WERI-Rb-1 (cell line): ENCODE results near the gene SDK2.

Experiments used
- DNase-seq: peaks from one replicate; pipeline ENCODE4 v3.0.0-alpha.2; 2020
- H3K27ac ChIP-seq: fragments of 250-450 bp; sonication (Bioruptor Pico); 2 replicates; pipeline ENCODE4 v1.5.1; 2020; ENCODE audit warnings: mild to moderate bottlenecking, moderate library complexity
- H3K27me3 ChIP-seq: fragments of 250-450 bp; sonication (Bioruptor Pico); 2 replicates; pipeline ENCODE4 v1.5.1; 2021; ENCODE audit warnings: mild to moderate bottlenecking, low read depth, moderate library complexity; ENCODE audit not compliant: insufficient read depth, severe bottlenecking
- H3K36me3 ChIP-seq: fragments of 250-450 bp; sonication (Bioruptor Pico); 2 replicates; pipeline ENCODE4 v1.5.1; 2020; ENCODE audit warnings: mild to moderate bottlenecking, moderate library complexity
- H3K4me3 ChIP-seq: 2 replicates; pipeline ENCODE4 v1.5.1; 2011; ENCODE audit warnings: low read depth, mild to moderate bottlenecking, control low read depth, low read length
- H3K9me3 ChIP-seq: fragments of 250-450 bp; sonication (Bioruptor Pico); 2 replicates; pipeline ENCODE4 v1.5.1; 2021; ENCODE audit warnings: mild to moderate bottlenecking, moderate library complexity; ENCODE audit not compliant: severe bottlenecking
- TF ChIP-seq, protein P1 (sequence below): IDR thresholded peaks from 2 replicates; pipeline ENCODE4 v1.5.1; 2011; ENCODE audit warnings: low read depth, mild to moderate bottlenecking, control low read depth, inconsistent platforms, low read length

SDK2 gene

GRCh38 chr17:73569762-73570319, 74.4 kb downstream of the SDK2 start:
- Histone ChIP-seq H3K27ac (peak overlapping the region; percentile 21; the same call in 1 of the 2 replicates), H3K36me3 (no peaks in the 10 kb centered on the region; the same call in 1 of the 2 replicates), H3K27me3 (no peaks in the 10 kb centered on the region), H3K9me3 (no peaks in the 10 kb centered on the region), H3K4me3 (no peak overlapping the region)
- no peak for DNase-seq
- TF ChIP-seq, protein P1, sequence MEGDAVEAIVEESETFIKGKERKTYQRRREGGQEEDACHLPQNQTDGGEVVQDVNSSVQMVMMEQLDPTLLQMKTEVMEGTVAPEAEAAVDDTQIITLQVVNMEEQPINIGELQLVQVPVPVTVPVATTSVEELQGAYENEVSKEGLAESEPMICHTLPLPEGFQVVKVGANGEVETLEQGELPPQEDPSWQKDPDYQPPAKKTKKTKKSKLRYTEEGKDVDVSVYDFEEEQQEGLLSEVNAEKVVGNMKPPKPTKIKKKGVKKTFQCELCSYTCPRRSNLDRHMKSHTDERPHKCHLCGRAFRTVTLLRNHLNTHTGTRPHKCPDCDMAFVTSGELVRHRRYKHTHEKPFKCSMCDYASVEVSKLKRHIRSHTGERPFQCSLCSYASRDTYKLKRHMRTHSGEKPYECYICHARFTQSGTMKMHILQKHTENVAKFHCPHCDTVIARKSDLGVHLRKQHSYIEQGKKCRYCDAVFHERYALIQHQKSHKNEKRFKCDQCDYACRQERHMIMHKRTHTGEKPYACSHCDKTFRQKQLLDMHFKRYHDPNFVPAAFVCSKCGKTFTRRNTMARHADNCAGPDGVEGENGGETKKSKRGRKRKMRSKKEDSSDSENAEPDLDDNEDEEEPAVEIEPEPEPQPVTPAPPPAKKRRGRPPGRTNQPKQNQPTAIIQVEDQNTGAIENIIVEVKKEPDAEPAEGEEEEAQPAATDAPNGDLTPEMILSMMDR = no peak

DNA sequence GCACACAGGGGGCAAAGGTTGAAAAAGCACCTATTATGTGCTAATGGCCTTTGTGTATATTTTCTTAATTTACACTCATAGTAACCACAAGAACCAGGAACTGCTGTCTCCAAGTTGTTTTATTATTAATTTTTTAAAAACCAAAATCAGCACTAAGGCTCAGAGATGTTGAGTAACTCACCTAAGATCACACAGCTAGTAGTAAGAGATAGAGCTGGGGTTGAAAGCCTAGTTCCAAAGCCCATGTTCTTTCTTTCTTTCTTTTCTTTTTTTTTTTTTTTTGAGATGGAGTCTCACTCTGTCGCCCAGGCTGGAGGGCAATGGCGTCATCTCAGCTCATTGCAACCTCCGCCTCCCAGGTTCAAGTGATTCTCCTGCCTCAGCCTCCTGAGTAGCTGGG, 75.3 kb downstream of the SDK2 start:
- Histone ChIP-seq H3K9me3 (no peaks in the 10 kb centered on the region), H3K4me3 (no peak overlapping the region), H3K27me3 (no peaks in the 10 kb centered on the region), H3K36me3 (no peaks in the 10 kb centered on the region; the same call in 1 of the 2 replicates), H3K27ac (no peak overlapping the region)
- DNase-seq = no peak
- TF ChIP-seq, protein P1 = no peak

DNA sequence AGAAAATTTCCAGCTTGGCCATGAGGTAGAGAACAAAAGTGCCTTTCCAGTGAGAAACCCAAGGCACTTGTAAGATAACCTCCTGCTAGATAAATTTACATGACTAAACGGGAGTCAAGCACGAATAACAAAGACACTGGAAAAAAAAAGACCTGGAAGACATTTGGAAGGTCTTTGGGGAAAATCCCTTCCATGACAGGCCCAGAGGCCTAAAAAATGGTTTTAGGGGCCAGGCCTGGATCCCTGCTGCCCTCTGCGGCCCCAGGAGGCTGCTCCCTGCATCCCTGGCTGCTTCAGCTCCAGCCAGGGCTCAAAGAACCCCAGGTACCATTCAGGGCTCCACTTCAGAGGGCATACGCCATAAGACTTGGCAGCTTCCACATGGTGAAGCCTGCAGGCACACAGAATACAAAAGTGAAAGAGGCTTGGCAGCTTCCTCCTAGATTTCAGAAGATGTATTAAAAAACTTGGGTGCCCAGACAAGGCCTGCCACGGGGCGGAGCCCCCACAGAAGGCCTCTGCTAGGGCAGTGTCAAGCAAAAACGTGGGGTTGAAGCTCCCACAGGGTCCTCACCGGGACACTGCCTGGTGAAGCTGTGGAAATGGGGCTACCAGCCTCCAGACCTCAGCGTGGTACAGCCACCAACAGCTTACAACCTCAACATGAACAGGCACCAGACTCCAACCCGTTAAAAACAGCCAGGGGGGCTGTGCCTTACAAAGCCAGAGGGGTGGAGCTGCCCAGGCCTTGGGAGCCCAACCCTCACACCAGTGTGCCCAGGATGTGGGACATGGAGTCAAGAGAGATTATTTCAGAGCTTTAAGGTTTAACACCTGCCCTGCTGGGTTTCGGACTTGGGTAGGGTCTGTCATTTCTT, 77.1 kb downstream of the SDK2 start:
- no peaks in the 10 kb centered on the region for H3K9me3 ChIP-seq
- H3K27me3 ChIP-seq = no peaks in the 10 kb centered on the region
- H3K36me3 ChIP-seq = no peaks in the 10 kb centered on the region
- no peak overlapping the region for H3K27ac ChIP-seq
- TF ChIP-seq, protein P1 = no peak
- H3K4me3 ChIP-seq = no peak overlapping the region
- no peak for DNase-seq

- TF ChIP-seq, protein P1 = no peak
- no peaks in the 10 kb centered on the region for H3K27me3 ChIP-seq
- H3K4me3 ChIP-seq = no peak overlapping the region
- no peak for DNase-seq
- H3K27ac ChIP-seq = no peak overlapping the region
- no peaks in the 10 kb centered on the region for H3K9me3 ChIP-seq
- H3K36me3 ChIP-seq = no peaks in the 10 kb centered on the region; the same call in 1 of the 2 replicates
These were observed 79.4 kb downstream of the SDK2 start for GRCh38 chr17:73564843-73565242.

DNA sequence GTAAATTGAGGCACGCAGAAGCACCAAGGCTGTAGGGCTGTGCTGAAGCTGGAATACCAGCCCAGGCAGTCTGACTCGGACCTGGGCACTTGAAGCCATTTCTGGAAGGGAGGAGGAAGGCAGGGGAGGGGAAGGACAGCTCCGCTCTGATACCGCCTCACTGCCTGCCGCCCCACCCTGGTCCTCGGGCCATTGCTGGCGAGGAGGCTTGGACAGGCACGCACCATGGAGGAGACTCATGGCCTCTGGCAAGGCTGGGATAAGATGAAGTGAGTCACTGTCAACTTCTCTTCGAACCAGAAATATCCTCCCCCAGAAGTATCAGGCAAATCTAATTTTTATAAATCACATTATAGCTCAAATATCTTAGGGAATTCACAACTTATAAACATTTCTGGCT, 81.3 kb downstream of the SDK2 start:
- Histone ChIP-seq H3K27me3 (no peaks in the 10 kb centered on the region), H3K27ac (no peak overlapping the region), H3K36me3 (no peaks in the 10 kb centered on the region; the same call in 1 of the 2 replicates), H3K9me3 (no peaks in the 10 kb centered on the region), H3K4me3 (no peak overlapping the region)
- DNase-seq = no peak
- TF ChIP-seq, protein P1 = no peak
